ENCODE measurements around the gene EEF1E1.

The EEF1E1 gene

DNA sequence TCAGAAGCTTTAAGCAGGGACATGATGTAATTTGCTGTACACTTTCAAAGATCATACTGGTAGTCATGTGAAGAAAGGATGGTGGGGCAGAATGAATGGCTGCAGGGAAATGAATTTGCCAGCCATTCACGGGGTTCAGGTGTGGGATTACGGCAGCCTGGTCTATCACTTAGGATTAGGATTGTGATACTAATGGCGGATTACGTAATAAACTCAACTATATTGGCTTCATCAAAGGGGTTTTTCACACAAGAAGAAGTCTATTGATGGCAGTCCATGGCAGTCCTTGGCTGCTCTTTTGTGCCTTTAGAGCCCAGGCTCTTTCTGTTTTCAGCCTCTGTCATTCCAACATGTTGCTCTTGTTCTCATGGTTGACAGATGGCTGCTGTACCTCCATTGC is 12.6 kb upstream of the EEF1E1 start:
- DNase-seq (ENCODE audit: low read depth, low spot score): no peak

DNA sequence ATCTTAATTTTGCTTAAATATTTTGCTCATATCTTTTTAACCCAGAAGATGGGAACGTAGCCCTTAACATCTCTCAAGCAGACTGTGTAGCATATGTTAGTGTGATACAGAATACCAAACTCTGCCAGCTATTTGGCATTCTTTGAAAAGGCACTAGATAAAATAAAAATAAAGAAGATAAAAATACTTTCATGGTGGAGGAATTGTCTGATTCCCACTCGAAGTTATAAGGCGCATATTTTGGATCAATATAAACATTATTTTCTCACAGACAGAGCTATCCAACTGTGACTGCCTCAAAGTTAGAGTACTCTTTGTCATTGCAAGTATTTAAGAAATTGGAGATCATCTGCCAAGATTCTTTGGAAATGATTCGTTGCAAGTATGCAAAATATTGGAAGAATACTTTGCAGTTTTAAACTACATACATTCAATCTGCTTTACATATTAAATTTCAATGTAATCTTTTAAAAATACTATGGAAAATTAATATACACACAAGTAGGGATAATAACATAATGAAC is 10.8 kb upstream of the EEF1E1 start:
- Histone ChIP-seq H3K4me3 (ENCODE audit: low read length) (no peak overlapping the region), H3K9me3 (ENCODE audit: control insufficient read depth, insufficient read depth, low read length) (no peaks in the 10 kb centered on the region), H3K36me3 (ENCODE audit: control insufficient read depth, insufficient read depth, low read length) (no peaks in the 10 kb centered on the region), H3K4me1 (ENCODE audit: control insufficient read depth, insufficient read depth, low read length) (no peaks in the 10 kb centered on the region), H3K27me3 (ENCODE audit: control insufficient read depth, insufficient read depth, low read length) (no peaks in the 10 kb centered on the region), H3K27ac (ENCODE audit: low read length) (no peak overlapping the region)
- no CpG with 5 or more reads among the region's 4 CpGs for WGBS (ENCODE audit: insufficient coverage, insufficient read length)
- DNase-seq (ENCODE audit: low read depth, low spot score): no peak

More for the DNA sequence above, 12.6 kb upstream of the EEF1E1 start:
- WGBS (ENCODE audit: insufficient coverage, insufficient read length): no CpG with 5 or more reads among the region's 4 CpGs
- no peaks in the 10 kb centered on the region for H3K9me3 ChIP-seq (ENCODE audit: control insufficient read depth, insufficient read depth, low read length)
- no peaks in the 10 kb centered on the region for H3K36me3 ChIP-seq (ENCODE audit: control insufficient read depth, insufficient read depth, low read length)
- H3K4me1 ChIP-seq (ENCODE audit: control insufficient read depth, insufficient read depth, low read length): no peaks in the 10 kb centered on the region
- no peak overlapping the region for H3K4me3 ChIP-seq (ENCODE audit: low read length)
- no peak overlapping the region for H3K27ac ChIP-seq (ENCODE audit: low read length)
- H3K27me3 ChIP-seq (ENCODE audit: control insufficient read depth, insufficient read depth, low read length): no peaks in the 10 kb centered on the region

DNA sequence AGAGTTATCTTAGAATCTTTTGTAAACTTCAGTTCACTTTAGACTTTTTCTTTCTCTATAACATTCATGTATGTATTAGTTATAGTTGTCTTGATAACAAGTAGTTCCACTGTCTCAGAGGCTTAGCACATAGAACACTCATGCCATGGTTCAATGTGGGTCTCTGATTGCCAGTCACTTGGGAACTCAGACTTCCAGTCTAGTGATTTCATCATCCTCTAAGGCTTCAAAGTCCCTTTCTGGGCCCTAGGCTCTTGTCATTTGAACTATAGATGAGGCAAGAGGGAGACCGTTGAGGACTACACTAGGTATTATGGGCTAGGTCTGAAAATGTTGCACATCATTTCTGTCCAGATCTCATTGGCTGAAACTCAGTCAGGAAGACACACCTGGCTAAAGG is 8.4 kb upstream of the EEF1E1 start:
- DNase-seq (ENCODE audit: low read depth, low spot score): no peak
- Histone ChIP-seq H3K27ac (ENCODE audit: low read length) (no peak overlapping the region), H3K4me1 (ENCODE audit: control insufficient read depth, insufficient read depth, low read length) (no peaks in the 10 kb centered on the region), H3K36me3 (ENCODE audit: control insufficient read depth, insufficient read depth, low read length) (no peaks in the 10 kb centered on the region), H3K9me3 (ENCODE audit: control insufficient read depth, insufficient read depth, low read length) (no peaks in the 10 kb centered on the region), H3K4me3 (ENCODE audit: low read length) (no peak overlapping the region), H3K27me3 (ENCODE audit: control insufficient read depth, insufficient read depth, low read length) (no peaks in the 10 kb centered on the region)
- no CpG with 5 or more reads among the region's 1 CpG for whole genome bisulfite sequencing (ENCODE audit: insufficient coverage, insufficient read length)

DNA sequence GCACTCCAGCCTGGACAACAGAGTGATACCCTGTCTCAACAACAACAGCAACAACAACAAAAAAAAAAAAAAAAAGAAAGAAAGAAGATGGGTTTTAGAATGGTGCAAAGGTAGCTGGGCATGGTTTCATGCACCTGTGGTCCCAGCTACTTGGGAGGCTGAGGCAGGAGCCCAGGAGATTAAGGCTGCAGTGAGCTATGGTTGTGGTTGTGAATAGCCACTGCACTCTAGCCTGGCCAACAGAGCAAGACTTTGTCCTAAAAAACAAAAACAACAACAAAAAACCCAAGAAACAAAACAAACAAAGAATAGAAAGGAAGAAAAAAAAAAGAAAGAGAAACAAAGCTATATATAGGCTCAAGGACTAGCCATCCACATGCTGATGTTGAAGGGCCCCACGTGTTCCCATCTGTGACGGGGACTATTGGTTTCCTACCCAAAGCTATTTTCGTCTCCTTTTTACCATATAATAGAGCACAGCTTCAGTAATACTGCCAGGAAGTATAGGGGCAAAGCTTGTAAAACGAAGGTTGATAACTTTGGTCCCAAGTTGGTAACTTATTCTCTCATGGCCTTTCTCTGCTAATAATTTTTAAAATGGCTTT is 7.9 kb upstream of the EEF1E1 start:
- no peak overlapping the region for H3K27ac ChIP-seq (ENCODE audit: low read length)
- H3K27me3 ChIP-seq (ENCODE audit: control insufficient read depth, insufficient read depth, low read length): no peaks in the 10 kb centered on the region
- H3K36me3 ChIP-seq (ENCODE audit: control insufficient read depth, insufficient read depth, low read length): no peaks in the 10 kb centered on the region
- H3K9me3 ChIP-seq (ENCODE audit: control insufficient read depth, insufficient read depth, low read length): no peaks in the 10 kb centered on the region
- WGBS (ENCODE audit: insufficient coverage, insufficient read length): no CpG with 5 or more reads among the region's 4 CpGs
- H3K4me1 ChIP-seq (ENCODE audit: control insufficient read depth, insufficient read depth, low read length): no peaks in the 10 kb centered on the region
- DNase-seq (ENCODE audit: low read depth, low spot score): no peak
- no peak overlapping the region for H3K4me3 ChIP-seq (ENCODE audit: low read length)

DNA sequence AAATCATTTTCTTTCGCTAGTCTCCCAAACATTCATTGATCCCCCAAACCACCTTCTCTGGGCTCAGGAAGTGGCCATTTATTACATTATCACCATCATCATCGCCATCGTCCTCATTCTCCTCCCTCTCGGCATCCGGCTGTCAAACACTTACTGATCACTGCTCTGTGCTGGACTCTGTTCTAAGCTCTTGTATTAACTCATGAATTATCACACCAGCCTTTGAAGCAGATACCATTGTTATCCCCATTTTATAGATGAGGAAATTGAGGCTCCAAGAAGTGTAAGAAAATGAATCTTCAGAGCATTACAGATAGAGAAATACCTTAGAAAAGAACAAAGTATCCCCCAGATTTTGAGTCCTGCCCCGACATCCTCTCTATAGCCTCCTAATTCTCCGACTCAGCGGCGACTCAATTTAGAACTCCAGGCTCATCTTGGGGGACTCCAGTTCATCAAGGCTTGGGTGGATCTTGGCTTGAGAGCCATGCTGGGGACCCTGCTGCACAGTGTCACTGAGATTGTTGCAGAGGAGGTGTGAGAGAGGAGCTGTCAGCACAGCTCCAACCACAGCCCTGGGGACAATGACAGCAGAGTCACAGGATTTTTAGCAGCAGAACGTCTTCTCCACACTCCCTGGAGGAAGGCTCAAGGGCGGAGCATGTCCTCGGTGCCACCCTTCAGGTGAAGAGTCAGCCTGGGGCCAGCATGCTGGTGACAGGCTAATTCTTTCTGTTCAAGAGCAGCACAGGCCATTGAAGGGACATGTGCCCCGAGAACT is 6.6 kb upstream of the EEF1E1 start:
- no CpG with 5 or more reads among the region's 13 CpGs for WGBS (ENCODE audit: insufficient coverage, insufficient read length)
- no peaks in the 10 kb centered on the region for H3K9me3 ChIP-seq (ENCODE audit: control insufficient read depth, insufficient read depth, low read length)
- no peaks in the 10 kb centered on the region for H3K4me1 ChIP-seq (ENCODE audit: control insufficient read depth, insufficient read depth, low read length)
- H3K27ac ChIP-seq (ENCODE audit: low read length): no peak overlapping the region
- no peaks in the 10 kb centered on the region for H3K27me3 ChIP-seq (ENCODE audit: control insufficient read depth, insufficient read depth, low read length)
- DNase-seq (ENCODE audit: low read depth, low spot score): no peak
- H3K36me3 ChIP-seq (ENCODE audit: control insufficient read depth, insufficient read depth, low read length): no peaks in the 10 kb centered on the region
- no peak overlapping the region for H3K4me3 ChIP-seq (ENCODE audit: low read length)

DNA sequence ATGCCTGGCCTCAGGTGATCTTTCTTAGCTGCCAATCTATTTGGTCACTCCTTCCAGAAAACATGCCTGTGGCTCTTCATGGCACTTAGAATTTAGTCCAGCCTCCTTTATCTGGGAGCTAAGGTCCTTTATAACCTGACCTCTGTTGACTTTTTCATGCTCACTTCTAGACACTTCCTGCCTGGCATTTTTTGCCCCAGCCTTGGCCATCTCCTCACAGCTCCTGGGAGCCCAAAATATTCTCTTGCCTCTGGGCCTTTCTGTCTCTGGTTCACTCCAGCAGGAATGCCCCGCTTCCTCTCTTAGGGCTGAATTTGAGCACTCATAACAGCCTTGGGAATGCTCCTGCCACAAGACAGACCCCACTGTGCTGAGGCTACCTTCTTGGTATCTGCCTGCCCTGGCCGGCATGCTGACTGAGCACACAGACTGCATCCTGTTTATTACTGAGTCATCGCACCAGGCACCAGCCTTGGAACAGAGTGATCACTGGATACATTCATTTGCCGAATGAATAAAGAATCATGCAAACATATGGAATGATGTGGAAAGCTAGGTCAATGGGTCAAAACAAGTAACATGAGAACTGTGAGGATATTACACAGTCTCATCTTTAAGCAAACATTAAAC is 5.8 kb upstream of the EEF1E1 start:
- Histone ChIP-seq H3K27me3 (ENCODE audit: control insufficient read depth, insufficient read depth, low read length) (no peaks in the 10 kb centered on the region), H3K4me3 (ENCODE audit: low read length) (no peak overlapping the region), H3K36me3 (ENCODE audit: control insufficient read depth, insufficient read depth, low read length) (no peaks in the 10 kb centered on the region), H3K9me3 (ENCODE audit: control insufficient read depth, insufficient read depth, low read length) (no peaks in the 10 kb centered on the region), H3K4me1 (ENCODE audit: control insufficient read depth, insufficient read depth, low read length) (no peaks in the 10 kb centered on the region), H3K27ac (ENCODE audit: low read length) (no peak overlapping the region)
- WGBS (ENCODE audit: insufficient coverage, insufficient read length): no CpG with 5 or more reads among the region's 4 CpGs
- no peak for DNase-seq (ENCODE audit: low read depth, low spot score)

DNA sequence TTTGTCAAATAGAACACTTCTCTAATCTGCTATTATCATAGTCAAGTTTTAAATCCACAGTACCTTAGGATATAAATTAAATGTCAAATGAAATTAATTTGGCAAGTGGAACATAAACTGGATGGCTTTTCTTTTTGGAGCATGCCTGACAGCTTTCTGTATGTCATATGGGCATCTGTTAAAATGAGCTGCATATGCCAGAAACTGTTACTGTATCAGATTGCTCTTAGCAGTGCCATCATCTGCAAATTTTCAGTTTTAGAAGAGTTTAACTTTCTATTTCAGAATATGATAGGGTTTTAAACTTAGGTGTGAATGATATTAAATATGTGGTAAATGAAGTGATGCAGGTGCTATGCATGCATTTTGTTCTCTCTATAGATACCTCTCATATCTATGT is 3.4 kb upstream of the EEF1E1 start:
- no peak for DNase-seq (ENCODE audit: low read depth, low spot score)
- Histone ChIP-seq H3K27ac (ENCODE audit: low read length) (no peak overlapping the region), H3K9me3 (ENCODE audit: control insufficient read depth, insufficient read depth, low read length) (no peaks in the 10 kb centered on the region), H3K27me3 (ENCODE audit: control insufficient read depth, insufficient read depth, low read length) (no peaks in the 10 kb centered on the region), H3K36me3 (ENCODE audit: control insufficient read depth, insufficient read depth, low read length) (no peaks in the 10 kb centered on the region), H3K4me1 (ENCODE audit: control insufficient read depth, insufficient read depth, low read length) (no peaks in the 10 kb centered on the region), H3K4me3 (ENCODE audit: low read length) (no peak overlapping the region)

DNA sequence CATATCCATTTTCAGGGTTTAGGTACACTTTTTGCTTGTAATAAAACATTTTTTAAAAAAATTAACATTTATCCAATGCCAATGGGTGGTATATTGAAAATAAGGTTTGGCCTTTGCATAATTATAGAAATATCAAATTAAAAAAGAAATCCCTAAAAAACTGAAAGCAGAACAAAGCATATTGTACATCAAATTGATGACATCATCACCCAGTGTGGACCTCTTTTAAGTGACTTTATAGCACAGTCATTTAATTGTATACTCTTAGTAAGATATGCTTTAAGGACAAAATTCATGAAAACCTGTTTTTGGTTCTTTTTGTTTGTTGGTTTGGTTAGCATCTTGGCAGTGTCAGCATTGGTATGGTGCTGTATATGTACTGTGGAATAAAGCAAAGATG is 1.4 kb upstream of the EEF1E1 start:
- no peak for DNase-seq (ENCODE audit: low read depth, low spot score)
- Histone ChIP-seq H3K4me1 (ENCODE audit: control insufficient read depth, insufficient read depth, low read length) (no peaks in the 10 kb centered on the region), H3K9me3 (ENCODE audit: control insufficient read depth, insufficient read depth, low read length) (no peaks in the 10 kb centered on the region), H3K27me3 (ENCODE audit: control insufficient read depth, insufficient read depth, low read length) (no peaks in the 10 kb centered on the region), H3K36me3 (ENCODE audit: control insufficient read depth, insufficient read depth, low read length) (no peaks in the 10 kb centered on the region), H3K4me3 (ENCODE audit: low read length) (no peak overlapping the region), H3K27ac (ENCODE audit: low read length) (no peak overlapping the region)

DNA sequence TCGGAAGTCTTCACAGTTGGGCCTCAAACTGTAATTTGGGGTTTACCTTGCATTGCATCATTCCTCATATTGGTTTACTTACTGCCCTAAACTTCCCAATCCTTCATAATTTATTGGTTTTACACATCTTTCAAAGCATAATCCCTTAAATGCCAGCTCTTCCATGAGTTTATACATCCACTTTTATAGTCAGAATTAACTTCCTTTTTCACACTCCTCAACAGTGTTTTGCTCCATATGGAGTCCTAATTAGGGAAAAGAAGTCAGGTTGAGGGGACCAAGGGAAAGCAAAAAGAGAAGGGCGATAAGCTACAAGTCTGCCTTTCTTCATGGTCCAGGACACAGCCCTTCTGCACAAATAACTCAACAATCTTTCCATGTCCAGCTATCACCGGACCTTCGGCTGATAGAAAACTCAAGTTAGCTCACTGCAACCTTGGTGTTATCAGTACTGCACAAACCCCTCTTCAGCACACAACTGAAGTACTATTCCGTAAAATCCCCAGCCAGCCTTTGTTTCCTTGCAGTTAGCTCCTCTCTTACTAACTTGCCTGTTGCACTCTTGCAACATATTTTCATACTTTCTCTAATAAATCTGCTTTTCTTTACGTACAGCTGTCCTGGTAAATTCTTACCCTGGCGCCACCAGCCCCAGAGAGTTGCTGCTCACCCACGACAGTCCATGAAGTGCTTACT is 2.0 kb downstream of the EEF1E1 start:
- no CpG with 5 or more reads among the region's 8 CpGs for WGBS (ENCODE audit: insufficient coverage, insufficient read length)
- Histone ChIP-seq H3K4me1 (ENCODE audit: control insufficient read depth, insufficient read depth, low read length) (no peaks in the 10 kb centered on the region), H3K36me3 (ENCODE audit: control insufficient read depth, insufficient read depth, low read length) (peaks cover 8% of the 10 kb centered on the region; the same call in 1 of the 2 replicates), H3K27me3 (ENCODE audit: control insufficient read depth, insufficient read depth, low read length) (no peaks in the 10 kb centered on the region), H3K4me3 (ENCODE audit: low read length) (no peak overlapping the region), H3K9me3 (ENCODE audit: control insufficient read depth, insufficient read depth, low read length) (no peaks in the 10 kb centered on the region), H3K27ac (ENCODE audit: low read length) (no peak overlapping the region)
- DNase-seq (ENCODE audit: low read depth, low spot score): no peak

DNA sequence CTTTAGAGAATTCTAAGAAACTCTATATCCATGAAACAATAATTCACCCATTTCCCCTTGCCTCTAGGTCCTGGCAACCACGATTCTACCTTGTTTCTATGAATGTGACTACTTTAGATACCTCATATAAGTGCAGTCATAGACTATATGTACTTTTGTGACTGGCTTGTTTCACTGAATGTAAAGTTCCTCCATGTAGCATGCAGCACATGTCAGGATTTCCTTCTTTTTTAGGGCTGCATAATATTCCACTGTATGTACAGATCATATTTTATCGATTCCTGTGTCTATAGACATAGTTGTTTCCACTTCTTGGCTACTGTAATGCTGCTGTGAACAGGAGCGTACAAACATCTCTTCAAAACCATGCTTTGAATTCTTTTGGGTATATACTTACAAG is 11.7 kb downstream of the EEF1E1 start:
- 0 out of 2 replicates have a peak, but pooled peaks cover 3% of the 10 kb centered on the region for H3K4me1 ChIP-seq (ENCODE audit: control insufficient read depth, insufficient read depth, low read length)
- H3K27me3 ChIP-seq (ENCODE audit: control insufficient read depth, insufficient read depth, low read length): no peaks in the 10 kb centered on the region

More for the DNA sequence above, 11.7 kb downstream of the EEF1E1 start:
- no peaks in the 10 kb centered on the region; the same call in 1 of the 2 replicates for H3K9me3 ChIP-seq (ENCODE audit: control insufficient read depth, insufficient read depth, low read length)
- DNase-seq (ENCODE audit: low read depth, low spot score): no peak
- H3K4me3 ChIP-seq (ENCODE audit: low read length): no peak overlapping the region
- H3K27ac ChIP-seq (ENCODE audit: low read length): no peak overlapping the region
- peaks cover 27% of the 10 kb centered on the region; the same call in 1 of the 2 replicates for H3K36me3 ChIP-seq (ENCODE audit: control insufficient read depth, insufficient read depth, low read length)
- no CpG with 5 or more reads among the region's 3 CpGs for WGBS (ENCODE audit: insufficient coverage, insufficient read length)

Measured in iPS DF 6.9 (cell line).